ENCODE results near the gene EBI3. TPM values are rescaled to one million over a fixed set of nuclear protein-coding genes. Genes with fewer than 3 reads are reported as not detected.

EBI3 gene
- total RNA-seq, 1 experiment from 2014 or later = 1.4 TPM

DNA sequence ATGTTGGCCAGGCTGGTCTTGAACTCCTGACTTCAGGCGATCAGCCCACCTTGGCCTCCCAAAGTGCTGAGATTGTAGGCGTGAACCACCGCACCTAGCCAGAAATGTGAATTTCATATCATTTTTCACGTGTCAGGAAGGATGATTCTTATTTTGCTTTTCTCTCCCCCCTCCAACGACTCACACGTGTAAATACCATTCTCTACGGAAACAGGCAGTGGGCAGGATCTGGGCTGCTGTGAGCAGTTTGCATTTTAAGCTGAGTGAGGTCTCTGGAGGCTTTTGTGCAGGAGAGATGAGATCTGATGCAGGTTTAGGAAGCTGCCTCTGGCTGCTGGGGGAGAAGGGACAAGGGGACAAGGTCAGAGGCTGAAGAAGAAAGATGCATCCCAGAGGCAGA lies 35.0 kb upstream of the EBI3 start:
- no peak for DNase-seq
- H2BK120ac ChIP-seq (ENCODE audit: low read depth, low read length, poor library complexity, severe bottlenecking) = no peak overlapping the region
- no peak overlapping the region for H2AK5ac ChIP-seq (ENCODE audit: insufficient read length, low read length)
- peaks cover 12 to 28% of the 10 kb centered on the region in 2 experiments for H3K4me1 Mint-ChIP-seq
- H3K9ac ChIP-seq (ENCODE audit: extremely low read depth, insufficient read length, low read length) = no peak overlapping the region
- no peak overlapping the region for H2BK20ac ChIP-seq (ENCODE audit: low read depth, low read length, poor library complexity, severe bottlenecking)
- H3K9me3 Mint-ChIP-seq = peaks cover 6 to 9% of the 10 kb centered on the region in 2 experiments; a peak in 3 of 5 replicates
- H3K4ac ChIP-seq (ENCODE audit: low read depth, low read length) = no peak overlapping the region
- no peaks in the 10 kb centered on the region for H3K9me3 ChIP-seq (ENCODE audit: control insufficient read depth, low read depth, low read length)
- no peaks in the 10 kb centered on the region for H3K79me2 ChIP-seq (ENCODE audit: insufficient read depth, low read length)
- H3K79me1 ChIP-seq (ENCODE audit: insufficient read depth, low read depth, low read length, poor library complexity, severe bottlenecking) = no peaks in the 10 kb centered on the region
- peaks cover 3% of the 10 kb centered on the region; the same call in 1 of the 2 replicates for H3K27me3 ChIP-seq (ENCODE audit: insufficient read depth, low read length)
- no peak overlapping the region for H4K91ac ChIP-seq (ENCODE audit: insufficient read length, low read depth, low read length)
- no peak overlapping the region; a peak in 1 of 7 replicates for H3K27ac Mint-ChIP-seq
- WGBS (ENCODE audit: extremely low coverage, insufficient read length, low lambda C conversion rate) = no CpG with 5 or more reads among the region's 7 CpGs
- no peak overlapping the region for H3K14ac ChIP-seq (ENCODE audit: insufficient read depth, low read length)
- H3K4me3 Mint-ChIP-seq = no peak overlapping the region
- H2AFZ ChIP-seq (ENCODE audit: low read length) = no peak overlapping the region
- H3T11ph ChIP-seq (ENCODE audit: low read length) = no peak overlapping the region
- no peak overlapping the region for H4K8ac ChIP-seq (replicated peaks; ENCODE audit: insufficient read length, low read depth, low read length)
- no peak overlapping the region for H2BK15ac ChIP-seq (ENCODE audit: low read depth, low read length)
- no peak overlapping the region for H4K5ac ChIP-seq (ENCODE audit: insufficient read length, low read depth, low read length)
- no peak overlapping the region for H3K23ac ChIP-seq (ENCODE audit: insufficient read length, low read depth, low read length)
- no peaks in the 10 kb centered on the region for H3K4me1 ChIP-seq (ENCODE audit: insufficient read depth, low read length)
- H3K18ac ChIP-seq (ENCODE audit: insufficient read length, low read depth, low read length) = no peak overlapping the region
- no peak overlapping the region for H2BK5ac ChIP-seq (ENCODE audit: insufficient read length, low read length)
- H2BK12ac ChIP-seq (ENCODE audit: insufficient read length, low read depth, low read length) = no peak overlapping the region
- peaks cover 58% of the 10 kb centered on the region for H3K27me3 Mint-ChIP-seq (ENCODE audit: low read depth)
- TF ChIP-seq, protein P1, sequence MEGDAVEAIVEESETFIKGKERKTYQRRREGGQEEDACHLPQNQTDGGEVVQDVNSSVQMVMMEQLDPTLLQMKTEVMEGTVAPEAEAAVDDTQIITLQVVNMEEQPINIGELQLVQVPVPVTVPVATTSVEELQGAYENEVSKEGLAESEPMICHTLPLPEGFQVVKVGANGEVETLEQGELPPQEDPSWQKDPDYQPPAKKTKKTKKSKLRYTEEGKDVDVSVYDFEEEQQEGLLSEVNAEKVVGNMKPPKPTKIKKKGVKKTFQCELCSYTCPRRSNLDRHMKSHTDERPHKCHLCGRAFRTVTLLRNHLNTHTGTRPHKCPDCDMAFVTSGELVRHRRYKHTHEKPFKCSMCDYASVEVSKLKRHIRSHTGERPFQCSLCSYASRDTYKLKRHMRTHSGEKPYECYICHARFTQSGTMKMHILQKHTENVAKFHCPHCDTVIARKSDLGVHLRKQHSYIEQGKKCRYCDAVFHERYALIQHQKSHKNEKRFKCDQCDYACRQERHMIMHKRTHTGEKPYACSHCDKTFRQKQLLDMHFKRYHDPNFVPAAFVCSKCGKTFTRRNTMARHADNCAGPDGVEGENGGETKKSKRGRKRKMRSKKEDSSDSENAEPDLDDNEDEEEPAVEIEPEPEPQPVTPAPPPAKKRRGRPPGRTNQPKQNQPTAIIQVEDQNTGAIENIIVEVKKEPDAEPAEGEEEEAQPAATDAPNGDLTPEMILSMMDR (conservative IDR thresholded peaks at IDR 0.05) = no peak
- H3K23me2 ChIP-seq (ENCODE audit: insufficient read length, low read depth, low read length, poor library complexity, severe bottlenecking) = no peaks in the 10 kb centered on the region
- H3K4me2 ChIP-seq (ENCODE audit: insufficient read depth, insufficient read length, low read length) = no peak overlapping the region
- no peaks in the 10 kb centered on the region; a peak in 2 of 7 replicates for H3K36me3 Mint-ChIP-seq (ENCODE audit: insufficient read depth in 1 of 3, low read depth in 3 of 3)
- no peak overlapping the region for H3K56ac ChIP-seq (ENCODE audit: insufficient read length, low read depth, low read length)
- no peaks in the 10 kb centered on the region for H4K20me1 ChIP-seq (ENCODE audit: control insufficient read depth, insufficient read depth, insufficient read length)
- no peak overlapping the region for H3K27ac ChIP-seq (ENCODE audit: insufficient read length, low read depth, low read length)
